Uterus (tissue), 4 donors: Measurements from ENCODE around the gene ADRA2B. TPM values are rescaled to one million over a fixed set of nuclear protein-coding genes. Genes with fewer than 3 reads are reported as not detected.
A peak's percentile ranks its signal among the peaks of the same experiment; 100 is the strongest.

ENCODE experiments used
- DNase-seq, 2 donors: peaks; one replicate each; pipeline ENCODE4 v3.0.0-alpha.2; 2019 to 2020
- H3K27ac ChIP-seq, 2 donors: fragments of 200-600 bp; sonication (generic); 1 replicate in 1 of 2; 2 replicates in 1 of 2; pipeline ENCODE4 v1.5.1; 2016 to 2018
- H3K27me3 ChIP-seq, 2 donors: fragments of 200-600 bp; sonication (generic); one replicate each; pipeline ENCODE4 v1.5.1; 2018 to 2019; ENCODE audit warnings: control low read depth in 1 of 2
- H3K36me3 ChIP-seq, 2 donors: fragments of 200-600 bp; sonication (generic); one replicate each; pipeline ENCODE4 v1.5.1; 2019; ENCODE audit warnings: control low read depth in 1 of 2
- H3K4me1 ChIP-seq, 2 donors: fragments of 200-600 bp; sonication (generic); one replicate each; pipeline ENCODE4 v1.5.1; 2018 to 2019; ENCODE audit warnings: control low read depth in 1 of 2
- H3K4me3 ChIP-seq, 2 donors: fragments of 200-600 bp; sonication (generic); 1 replicate in 1 of 2; 2 replicates in 1 of 2; pipeline ENCODE4 v1.5.1; 2018 to 2019; ENCODE audit warnings: mild to moderate bottlenecking in 1 of 2
- H3K9me3 ChIP-seq, 2 donors: fragments of 200-600 bp; sonication (generic); one replicate each; pipeline ENCODE4 v1.5.1; 2019; ENCODE audit warnings: control low read depth in 1 of 2
- POLR2A ChIP-seq, 2 donors: fragments of 450-650 bp; IDR thresholded peaks; one replicate each; pipeline ENCODE4 v1.6.1; 2016; ENCODE audit warnings: antibody characterized with exemption in 2 of 2, mild to moderate bottlenecking in 1 of 2, moderate library complexity in 1 of 2
- intact Hi-C: fragments of 100-400 bp; cut with DNase I; formaldehyde crosslinking; loops from one replicate; pipeline ENCODE4 v1.15.1; 2023; ENCODE audit warnings: low total_unique reads
- total RNA-seq, 4 donors: library from RNA; depleted of rRNA in 3 of 4; stranded (reverse); fragments of >200 nt in 3 of 4; gene quantifications; one replicate each; pipeline versions ENCODE4 v1.1.0 to v1.2.4, GENCODE V29; 2014 to 2023
- TF ChIP-seq, protein P1 (sequence below), 4 experiments: fragments of 200-600 bp in 2 of 4; fragments of 450-650 bp in 2 of 4; sonication (generic) in 2 of 4; IDR thresholded peaks; one replicate each; pipeline ENCODE4 v1.5.1; 2016 to 2019; ENCODE audit warnings: antibody characterized with exemption in 4 of 4, mild to moderate bottlenecking in 2 of 4, moderate library complexity in 1 of 4
- donor health status: DM: yes; HTN: yes; CAD: no.

The ADRA2B gene
- total RNA-seq, 4 donors from 2014 or later, result 0.51 to 5.4 (median 2.6) TPM; not detected in 1

DNA sequence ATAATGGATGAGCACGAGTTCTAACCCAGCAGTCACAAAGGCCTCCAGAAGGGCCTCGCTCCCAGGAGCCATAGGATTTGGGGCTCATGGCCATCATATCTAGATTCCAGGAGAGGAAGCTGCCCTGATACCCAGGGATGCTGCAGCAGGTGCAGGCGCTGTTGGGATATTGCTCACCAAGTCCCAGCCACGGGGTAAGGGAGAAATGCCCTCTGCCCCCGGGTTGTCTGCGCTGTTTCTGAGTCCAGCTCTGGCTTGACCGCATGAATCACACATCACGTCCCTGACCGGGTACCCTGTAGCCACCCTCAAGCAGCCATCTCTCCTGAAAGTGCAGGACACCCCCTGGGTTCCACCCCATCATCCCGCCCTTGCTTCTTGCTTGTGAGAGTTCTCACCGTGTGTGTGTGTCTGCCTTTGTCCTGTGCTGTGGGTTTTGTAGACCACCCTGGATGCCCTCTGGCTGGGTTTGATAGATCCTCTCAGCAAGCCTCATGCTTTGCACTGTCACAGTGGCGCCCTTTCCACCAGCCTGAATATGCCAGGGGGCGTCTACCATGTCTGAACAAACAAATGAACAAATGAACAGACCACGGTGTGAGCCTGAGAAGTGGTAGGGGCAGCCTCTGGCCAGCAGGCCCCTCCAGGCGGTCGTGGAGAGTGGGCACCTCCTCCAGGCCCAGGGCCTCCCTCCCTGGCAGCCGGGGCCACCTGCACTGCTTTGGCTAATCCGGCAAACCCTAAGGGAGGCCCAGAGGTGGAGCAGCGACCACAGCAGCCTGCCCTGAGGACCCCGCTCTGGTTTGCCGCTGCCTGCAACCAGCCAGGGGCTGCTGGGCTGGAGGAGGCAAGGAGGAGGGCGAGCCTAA lies 32.1 kb downstream of the ADRA2B start:
- intact Hi-C loops, result no loop called here
- Histone ChIP-seq H3K4me1 (no peaks in the 10 kb centered on the region), H3K36me3 (no peaks in the 10 kb centered on the region), H3K4me3 (no peak overlapping the region), H3K27ac (no peak overlapping the region), H3K27me3 (no peaks in the 10 kb centered on the region), H3K9me3 (no peaks in the 10 kb centered on the region)
- TF ChIP-seq, protein P1, sequence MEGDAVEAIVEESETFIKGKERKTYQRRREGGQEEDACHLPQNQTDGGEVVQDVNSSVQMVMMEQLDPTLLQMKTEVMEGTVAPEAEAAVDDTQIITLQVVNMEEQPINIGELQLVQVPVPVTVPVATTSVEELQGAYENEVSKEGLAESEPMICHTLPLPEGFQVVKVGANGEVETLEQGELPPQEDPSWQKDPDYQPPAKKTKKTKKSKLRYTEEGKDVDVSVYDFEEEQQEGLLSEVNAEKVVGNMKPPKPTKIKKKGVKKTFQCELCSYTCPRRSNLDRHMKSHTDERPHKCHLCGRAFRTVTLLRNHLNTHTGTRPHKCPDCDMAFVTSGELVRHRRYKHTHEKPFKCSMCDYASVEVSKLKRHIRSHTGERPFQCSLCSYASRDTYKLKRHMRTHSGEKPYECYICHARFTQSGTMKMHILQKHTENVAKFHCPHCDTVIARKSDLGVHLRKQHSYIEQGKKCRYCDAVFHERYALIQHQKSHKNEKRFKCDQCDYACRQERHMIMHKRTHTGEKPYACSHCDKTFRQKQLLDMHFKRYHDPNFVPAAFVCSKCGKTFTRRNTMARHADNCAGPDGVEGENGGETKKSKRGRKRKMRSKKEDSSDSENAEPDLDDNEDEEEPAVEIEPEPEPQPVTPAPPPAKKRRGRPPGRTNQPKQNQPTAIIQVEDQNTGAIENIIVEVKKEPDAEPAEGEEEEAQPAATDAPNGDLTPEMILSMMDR (IDR thresholded peaks at IDR 0.05), result no peak
- TF ChIP-seq POLR2A (IDR thresholded peaks at IDR 0.05), result no peak
- DNase-seq, result no peak

DNA sequence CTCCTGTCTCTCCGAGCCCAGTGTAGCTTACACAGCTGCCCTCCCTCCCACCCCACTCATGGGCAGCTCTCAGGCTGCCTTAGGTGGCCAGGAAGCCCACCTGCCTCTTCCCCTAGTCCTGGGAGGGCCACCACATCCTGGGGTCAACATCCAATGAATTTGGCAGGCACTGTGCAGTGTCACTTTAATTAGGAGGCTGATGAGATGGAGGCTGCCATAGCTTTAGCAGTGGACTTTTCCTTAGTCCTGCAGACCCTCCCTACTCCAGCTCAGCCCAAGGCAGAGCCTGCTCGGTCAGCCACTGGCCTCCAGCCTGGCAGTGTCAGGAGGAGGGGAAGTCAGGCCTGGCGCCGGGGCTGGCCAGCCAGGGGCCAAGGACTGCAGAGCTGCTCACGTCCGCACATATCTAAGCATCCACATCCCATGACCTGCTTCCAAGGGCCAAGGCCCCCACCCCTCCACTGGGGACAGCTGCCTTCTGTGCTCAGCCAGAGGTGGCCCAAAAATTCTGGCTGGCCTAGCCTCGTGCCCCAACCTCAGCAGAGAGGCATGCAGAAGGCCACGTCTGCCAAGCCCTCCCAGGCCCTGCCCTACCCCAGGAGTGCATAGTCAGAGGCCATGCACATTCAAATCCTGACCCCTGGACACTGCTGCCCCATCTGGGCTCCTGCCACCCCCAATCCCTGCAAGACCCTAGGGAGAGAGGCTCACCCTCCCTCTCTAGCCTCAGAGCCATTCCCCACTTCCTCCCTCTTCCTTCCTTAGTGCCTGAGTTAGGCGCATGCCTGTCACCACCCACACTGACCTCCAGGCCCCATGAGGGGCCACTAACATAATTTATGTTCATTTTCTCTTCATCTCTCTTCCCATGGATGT lies 33.1 kb downstream of the ADRA2B start:
- TF ChIP-seq, protein P1 (IDR thresholded peaks at IDR 0.05), result no peak
- TF ChIP-seq POLR2A (IDR thresholded peaks at IDR 0.05), result no peak
- Histone ChIP-seq H3K27ac (peak overlapping the region; percentile 21 to 41), H3K4me3 (no peak overlapping the region), H3K4me1 (no peaks in the 10 kb centered on the region), H3K36me3 (no peaks in the 10 kb centered on the region), H3K9me3 (no peaks in the 10 kb centered on the region), H3K27me3 (no peaks in the 10 kb centered on the region)
- DNase-seq, result no peak
- intact Hi-C loops, result no loop called here

DNA sequence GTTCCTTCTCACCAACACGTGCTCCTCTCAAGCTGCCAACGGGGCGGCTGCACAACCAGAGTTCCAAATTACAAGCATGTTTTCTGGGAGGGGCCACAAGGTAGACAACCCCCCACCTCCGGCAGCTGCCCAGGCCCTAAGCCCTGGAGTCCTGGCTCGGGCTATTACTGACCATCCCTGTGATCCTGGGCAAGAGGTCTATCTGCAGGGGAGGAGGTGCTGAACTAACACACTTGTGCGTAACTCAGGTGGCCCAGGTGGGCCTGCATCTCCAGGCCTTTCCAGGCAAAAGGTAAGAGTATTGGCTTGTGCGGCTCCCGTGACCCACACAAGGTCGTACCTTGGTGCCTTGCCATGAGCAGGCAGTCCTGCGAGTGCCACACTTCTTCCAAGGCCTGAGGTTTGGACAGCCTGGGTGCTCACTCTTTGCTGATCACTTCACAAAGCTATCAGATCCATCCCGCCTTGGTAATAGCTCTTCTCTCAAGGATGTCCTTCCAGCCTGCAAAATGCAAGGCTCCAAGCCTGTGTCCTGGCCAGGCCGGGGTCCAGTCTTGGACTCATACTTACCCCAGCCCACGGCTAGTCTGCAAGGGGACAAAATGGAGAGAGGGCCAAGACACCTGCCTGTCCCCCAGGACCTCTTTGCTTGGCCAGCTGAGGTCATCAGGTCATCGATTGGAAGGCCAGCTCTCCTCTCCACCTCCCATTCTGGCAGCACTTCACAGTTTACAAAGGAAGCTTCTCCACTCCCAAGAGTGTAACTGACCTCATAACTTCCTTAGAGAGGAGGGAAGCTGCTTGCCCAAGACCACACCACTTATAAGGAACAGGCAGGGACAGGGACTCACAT lies 33.9 kb downstream of the ADRA2B start:
- intact Hi-C loops, result no loop called here

DNA sequence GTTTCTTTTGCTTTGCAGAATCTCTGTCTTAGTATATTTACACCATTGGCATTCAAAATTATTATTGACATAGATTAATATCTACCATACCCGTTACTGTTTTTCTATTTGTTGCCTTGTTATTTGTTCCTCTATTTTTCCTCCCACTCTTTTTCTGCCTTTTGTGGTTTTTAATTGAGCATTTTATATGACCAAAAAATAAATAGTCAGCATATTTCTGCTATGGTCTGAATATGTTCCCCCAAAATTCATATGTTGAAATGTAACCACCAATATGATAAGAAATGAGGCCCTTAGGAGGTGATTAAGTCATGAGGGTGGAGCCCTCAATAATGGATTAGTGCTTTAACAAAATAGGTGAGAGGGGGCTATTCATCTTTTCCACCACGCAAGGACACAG lies 35.3 kb downstream of the ADRA2B start:
- TF ChIP-seq POLR2A (IDR thresholded peaks at IDR 0.05), result no peak
- TF ChIP-seq, protein P1 (IDR thresholded peaks at IDR 0.05), result no peak
- no peak for DNase-seq
- Histone ChIP-seq H3K4me1 (no peaks in the 10 kb centered on the region), H3K4me3 (no peak overlapping the region), H3K36me3 (no peaks in the 10 kb centered on the region), H3K27ac (no peak overlapping the region), H3K9me3 (no peaks in the 10 kb centered on the region), H3K27me3 (no peaks in the 10 kb centered on the region)
- intact Hi-C loops, result no loop called here

More for the DNA sequence above, 33.9 kb downstream of the ADRA2B start:
- no peak for TF ChIP-seq POLR2A (IDR thresholded peaks at IDR 0.05)
- TF ChIP-seq, protein P1 (IDR thresholded peaks at IDR 0.05), result no peak
- H3K27ac ChIP-seq, result peak overlapping the region; percentile 21 to 41
- DNase-seq, result no peak
- no peaks in the 10 kb centered on the region for H3K4me1 ChIP-seq
- H3K9me3 ChIP-seq, result no peaks in the 10 kb centered on the region
- H3K27me3 ChIP-seq, result no peaks in the 10 kb centered on the region
- no peaks in the 10 kb centered on the region for H3K36me3 ChIP-seq
- H3K4me3 ChIP-seq, result no peak overlapping the region
